Loucy (cell line): ENCODE data around the gene PRKN.

Experiments
- H2AFZ ChIP-seq: fragments of 200-600 bp; sonication (generic); 2 replicates; pipeline ENCODE4 v1.6.0; 2016; ENCODE audit warnings: antibody characterized with exemption, mild to moderate bottlenecking, low read length, moderate library complexity
- H3F3A ChIP-seq: fragments of 200-600 bp; 2 replicates; pipeline ENCODE4 v1.6.0; 2016; ENCODE audit warnings: antibody characterized with exemption, low read depth, mild to moderate bottlenecking
- H3K27me3 ChIP-seq: fragments of 200-600 bp; sonication (generic); 2 replicates; pipeline ENCODE4 v1.6.1; 2014; ENCODE audit warnings: low read length, mild to moderate bottlenecking; ENCODE audit not compliant: insufficient read depth, poor library complexity, severe bottlenecking
- H3K36me3 ChIP-seq: fragments of 200-600 bp; sonication (generic); 2 replicates; pipeline ENCODE4 v1.6.1; 2016; ENCODE audit warnings: low read length; ENCODE audit not compliant: insufficient read depth
- H3K4me1 ChIP-seq: fragments of 200-600 bp; sonication (generic); 2 replicates; pipeline ENCODE4 v1.5.1; 2014; ENCODE audit warnings: low read length, mild to moderate bottlenecking; ENCODE audit not compliant: insufficient read depth, poor library complexity, severe bottlenecking
- H3K4me2 ChIP-seq: fragments of 200-600 bp; sonication (generic); 2 replicates; pipeline ENCODE4 v1.6.0; 2014; ENCODE audit warnings: antibody characterized with exemption, low read length, low read depth, mild to moderate bottlenecking; ENCODE audit not compliant: poor library complexity, severe bottlenecking
- H3K4me3 ChIP-seq: fragments of 200-600 bp; sonication (generic); 2 replicates; pipeline ENCODE4 v1.5.1; 2014; ENCODE audit warnings: low read length, mild to moderate bottlenecking, mixed read lengths; ENCODE audit not compliant: poor library complexity, severe bottlenecking
- H3K79me2 ChIP-seq: fragments of 200-600 bp; sonication (generic); 2 replicates; pipeline ENCODE4 v1.6.1; 2014; ENCODE audit warnings: low read length; ENCODE audit not compliant: insufficient read depth
- H3K9ac ChIP-seq: fragments of 200-600 bp; sonication (generic); 2 replicates; pipeline ENCODE4 v1.6.0; 2014; ENCODE audit warnings: mild to moderate bottlenecking, low read depth, low read length, moderate library complexity; ENCODE audit not compliant: poor library complexity, severe bottlenecking
- H3K9me2 ChIP-seq: fragments of 200-600 bp; sonication (generic); replicated peaks from 2 replicates; pipeline ENCODE4 v1.6.1; 2016; ENCODE audit warnings: low read depth, low read length, mixed read lengths
- H3K9me3 ChIP-seq: fragments of 200-600 bp; sonication (generic); 2 replicates; pipeline ENCODE4 v1.6.1; 2014; ENCODE audit warnings: mild to moderate bottlenecking, antibody characterized with exemption, low read length, low read depth; ENCODE audit not compliant: insufficient read depth
- H4K20me1 ChIP-seq: fragments of 200-600 bp; sonication (generic); 2 replicates; pipeline ENCODE4 v1.6.0; 2014; ENCODE audit warnings: antibody characterized with exemption, low read length, mild to moderate bottlenecking; ENCODE audit not compliant: insufficient read depth, poor library complexity, severe bottlenecking
- EZH2phosphoT487 ChIP-seq: fragments of 200-600 bp; IDR thresholded peaks from 2 replicates; pipeline ENCODE4 v1.6.1; 2018; ENCODE audit warnings: antibody characterized with exemption, mild to moderate bottlenecking, moderate library complexity, borderline replicate concordance
- TF ChIP-seq, protein P1 (sequence below): fragments of 200-600 bp; sonication (generic); conservative IDR thresholded peaks from 2 replicates; pipeline ENCODE4 v1.5.1; 2014; ENCODE audit warnings: mild to moderate bottlenecking, antibody characterized with exemption, low read length

PRKN gene

DNA sequence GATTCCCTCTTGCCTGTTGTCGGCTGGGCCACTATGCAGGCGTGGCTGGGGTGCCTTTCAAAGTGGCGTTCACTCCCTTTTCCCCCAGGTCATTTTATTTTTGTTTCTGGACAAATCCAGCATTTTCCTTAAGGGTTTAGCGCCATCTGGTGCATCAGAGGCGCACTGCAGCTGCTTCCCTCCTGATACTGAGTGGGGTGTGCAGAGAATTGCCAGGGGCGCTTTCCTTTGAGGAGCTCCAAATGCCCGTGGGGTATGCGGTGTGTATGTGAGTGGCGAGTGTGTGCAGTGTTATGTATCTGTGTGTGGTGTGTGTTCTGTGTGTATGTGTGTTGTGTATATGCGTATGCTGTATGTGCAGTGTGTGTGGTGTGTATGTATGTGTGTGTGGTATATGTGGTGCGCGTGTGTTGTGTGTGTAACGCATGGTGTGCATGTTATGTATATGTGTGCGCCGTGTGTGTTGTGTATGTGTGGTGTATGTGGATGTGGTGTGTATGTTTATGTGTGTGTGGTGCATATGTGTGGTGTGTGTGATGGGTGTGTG is 1353.6 kb downstream of the PRKN start:
- no peaks in the 10 kb centered on the region for H3K9me2 ChIP-seq
- no peaks in the 10 kb centered on the region for H3K4me1 ChIP-seq
- no peaks in the 10 kb centered on the region for H3K27me3 ChIP-seq
- TF ChIP-seq EZH2phosphoT487, result no peak
- TF ChIP-seq, protein P1, sequence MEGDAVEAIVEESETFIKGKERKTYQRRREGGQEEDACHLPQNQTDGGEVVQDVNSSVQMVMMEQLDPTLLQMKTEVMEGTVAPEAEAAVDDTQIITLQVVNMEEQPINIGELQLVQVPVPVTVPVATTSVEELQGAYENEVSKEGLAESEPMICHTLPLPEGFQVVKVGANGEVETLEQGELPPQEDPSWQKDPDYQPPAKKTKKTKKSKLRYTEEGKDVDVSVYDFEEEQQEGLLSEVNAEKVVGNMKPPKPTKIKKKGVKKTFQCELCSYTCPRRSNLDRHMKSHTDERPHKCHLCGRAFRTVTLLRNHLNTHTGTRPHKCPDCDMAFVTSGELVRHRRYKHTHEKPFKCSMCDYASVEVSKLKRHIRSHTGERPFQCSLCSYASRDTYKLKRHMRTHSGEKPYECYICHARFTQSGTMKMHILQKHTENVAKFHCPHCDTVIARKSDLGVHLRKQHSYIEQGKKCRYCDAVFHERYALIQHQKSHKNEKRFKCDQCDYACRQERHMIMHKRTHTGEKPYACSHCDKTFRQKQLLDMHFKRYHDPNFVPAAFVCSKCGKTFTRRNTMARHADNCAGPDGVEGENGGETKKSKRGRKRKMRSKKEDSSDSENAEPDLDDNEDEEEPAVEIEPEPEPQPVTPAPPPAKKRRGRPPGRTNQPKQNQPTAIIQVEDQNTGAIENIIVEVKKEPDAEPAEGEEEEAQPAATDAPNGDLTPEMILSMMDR, result peak; percentile 99
- no peak overlapping the region for H3K4me2 ChIP-seq
- no peak overlapping the region for H2AFZ ChIP-seq
- H3F3A ChIP-seq, result no peaks in the 10 kb centered on the region
- no peak overlapping the region for H3K4me3 ChIP-seq
- no peaks in the 10 kb centered on the region for H3K79me2 ChIP-seq
- H3K9ac ChIP-seq, result no peak overlapping the region
- H3K9me3 ChIP-seq, result no peaks in the 10 kb centered on the region
- H3K36me3 ChIP-seq, result no peaks in the 10 kb centered on the region
- no peaks in the 10 kb centered on the region for H4K20me1 ChIP-seq

DNA sequence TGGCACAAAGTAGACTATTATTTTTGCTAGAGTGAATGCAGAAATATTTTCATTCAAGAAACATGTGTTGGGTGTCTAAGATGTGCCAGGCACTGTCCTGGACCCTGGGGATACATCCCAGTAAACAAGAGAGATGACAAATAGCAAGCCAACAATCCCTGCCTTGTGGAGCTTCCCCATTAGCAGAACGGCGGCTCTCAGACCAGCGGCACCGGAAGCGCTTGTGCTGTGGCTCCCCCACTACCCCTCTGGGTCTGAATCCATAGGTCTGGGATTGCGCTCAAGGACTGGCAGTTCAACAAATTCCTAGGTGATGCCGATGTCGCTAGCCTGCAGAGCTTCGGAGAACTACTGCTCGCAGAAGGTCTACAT is 1355.2 kb downstream of the PRKN start:
- Histone ChIP-seq H3K36me3 (no peaks in the 10 kb centered on the region), H3K9me2 (no peaks in the 10 kb centered on the region), H3K9me3 (no peaks in the 10 kb centered on the region), H3F3A (no peaks in the 10 kb centered on the region), H3K9ac (no peak overlapping the region), H3K4me2 (no peak overlapping the region), H3K4me1 (no peaks in the 10 kb centered on the region), H3K4me3 (no peak overlapping the region), H4K20me1 (no peaks in the 10 kb centered on the region), H2AFZ (no peak overlapping the region), H3K27me3 (no peaks in the 10 kb centered on the region), H3K79me2 (no peaks in the 10 kb centered on the region)
- TF ChIP-seq, protein P1, result no peak
- TF ChIP-seq EZH2phosphoT487, result no peak

DNA sequence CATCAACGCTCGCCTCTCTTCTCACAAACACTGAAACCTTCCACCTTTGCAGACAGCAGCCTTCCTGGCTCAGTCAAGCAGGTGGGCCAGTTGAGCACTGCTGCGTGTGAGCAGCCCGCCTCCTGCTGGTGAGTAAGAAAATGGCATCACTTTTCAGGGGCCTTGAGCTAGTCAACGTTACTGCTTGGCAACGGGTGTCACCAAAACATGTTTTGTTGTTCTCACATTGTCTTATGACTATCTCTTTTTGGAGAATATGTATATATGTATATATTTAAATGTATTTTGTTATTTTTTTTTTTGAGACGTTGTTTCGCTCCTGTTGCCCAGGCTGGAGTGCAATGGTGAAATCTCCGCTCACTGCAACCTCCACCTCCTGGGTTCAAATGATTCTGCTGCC is 1356.7 kb downstream of the PRKN start:
- H3K36me3 ChIP-seq, result no peaks in the 10 kb centered on the region

More for the DNA sequence above, 1356.7 kb downstream of the PRKN start:
- H2AFZ ChIP-seq, result no peak overlapping the region
- no peaks in the 10 kb centered on the region for H3K9me2 ChIP-seq
- H3K4me2 ChIP-seq, result no peak overlapping the region
- H3K4me1 ChIP-seq, result no peaks in the 10 kb centered on the region
- H3K79me2 ChIP-seq, result no peaks in the 10 kb centered on the region
- H3K9ac ChIP-seq, result no peak overlapping the region
- TF ChIP-seq, protein P1, result peak; percentile 86
- no peak for TF ChIP-seq EZH2phosphoT487
- no peak overlapping the region for H3K4me3 ChIP-seq
- no peaks in the 10 kb centered on the region for H3F3A ChIP-seq
- H3K27me3 ChIP-seq, result no peaks in the 10 kb centered on the region
- H3K9me3 ChIP-seq, result no peaks in the 10 kb centered on the region
- no peaks in the 10 kb centered on the region for H4K20me1 ChIP-seq
